ENCODE results near the gene DEUP1.
A peak's percentile ranks its signal among the peaks of the same experiment; 100 is the strongest.
"Not testable (repeated sequence)": the region's sequence is repeated elsewhere in the genome, so short reads cannot be mapped to it uniquely, and the experiment has no call there.

DEUP1 gene

DNA sequence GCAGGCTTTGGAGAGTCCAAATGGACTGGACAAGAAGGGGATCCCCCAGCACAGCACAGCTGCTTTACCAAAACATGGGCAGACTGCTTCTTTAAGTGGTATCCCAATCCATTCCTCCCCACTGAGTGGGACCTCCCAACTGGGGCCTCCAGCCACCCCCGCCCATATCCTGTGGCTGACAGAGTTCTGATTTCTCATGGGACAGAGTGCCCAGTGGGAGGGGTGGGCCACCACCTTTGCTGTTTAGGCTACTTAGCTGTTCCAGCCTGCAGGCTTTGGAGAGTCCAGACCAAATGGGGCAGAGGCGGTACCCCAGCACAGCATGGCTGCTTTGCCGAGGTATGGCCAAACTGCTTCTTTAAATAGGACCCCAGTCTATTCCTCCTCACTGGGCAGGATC is 26.9 kb upstream of the DEUP1 start:
- Histone ChIP-seq H3K4me1 (ENCODE audit: control insufficient read depth in 2 of 2, insufficient read depth in 2 of 2, low read length in 2 of 2) (no peaks in the 10 kb centered on the region), H3K27ac (ENCODE audit: low read depth in 2 of 2, low read length in 2 of 2) (no peak overlapping the region), H3K4me3 (ENCODE audit: low read length in 2 of 2) (no peak overlapping the region), H3K27me3 (ENCODE audit: control insufficient read depth in 2 of 2, insufficient read depth in 2 of 2, low read length in 2 of 2) (no peaks in the 10 kb centered on the region), H3K36me3 (ENCODE audit: control insufficient read depth in 2 of 2, insufficient read depth in 2 of 2, low read length in 2 of 2) (no peaks in the 10 kb centered on the region), H3K9ac (ENCODE audit: low read depth in 1 of 2, low read length in 2 of 2) (no peak overlapping the region), H3K9me3 (ENCODE audit: control insufficient read depth in 2 of 2, low read length in 2 of 2) (no peaks in the 10 kb centered on the region)

- not testable (repeated sequence) for H3K9ac ChIP-seq (ENCODE audit: low read depth in 1 of 2, low read length in 2 of 2); H3K36me3 ChIP-seq (ENCODE audit: control insufficient read depth in 2 of 2, insufficient read depth in 2 of 2, low read length in 2 of 2); H3K27me3 ChIP-seq (ENCODE audit: control insufficient read depth in 2 of 2, insufficient read depth in 2 of 2, low read length in 2 of 2); H3K27ac ChIP-seq (ENCODE audit: low read depth in 2 of 2, low read length in 2 of 2); H3K4me3 ChIP-seq (ENCODE audit: low read length in 2 of 2); H3K9me3 ChIP-seq (ENCODE audit: control insufficient read depth in 2 of 2, low read length in 2 of 2); H3K4me1 ChIP-seq (ENCODE audit: control insufficient read depth in 2 of 2, insufficient read depth in 2 of 2, low read length in 2 of 2)
These were observed 16.1 kb upstream of the DEUP1 start for GRCh38 chr11:93314399-93314798.

DNA sequence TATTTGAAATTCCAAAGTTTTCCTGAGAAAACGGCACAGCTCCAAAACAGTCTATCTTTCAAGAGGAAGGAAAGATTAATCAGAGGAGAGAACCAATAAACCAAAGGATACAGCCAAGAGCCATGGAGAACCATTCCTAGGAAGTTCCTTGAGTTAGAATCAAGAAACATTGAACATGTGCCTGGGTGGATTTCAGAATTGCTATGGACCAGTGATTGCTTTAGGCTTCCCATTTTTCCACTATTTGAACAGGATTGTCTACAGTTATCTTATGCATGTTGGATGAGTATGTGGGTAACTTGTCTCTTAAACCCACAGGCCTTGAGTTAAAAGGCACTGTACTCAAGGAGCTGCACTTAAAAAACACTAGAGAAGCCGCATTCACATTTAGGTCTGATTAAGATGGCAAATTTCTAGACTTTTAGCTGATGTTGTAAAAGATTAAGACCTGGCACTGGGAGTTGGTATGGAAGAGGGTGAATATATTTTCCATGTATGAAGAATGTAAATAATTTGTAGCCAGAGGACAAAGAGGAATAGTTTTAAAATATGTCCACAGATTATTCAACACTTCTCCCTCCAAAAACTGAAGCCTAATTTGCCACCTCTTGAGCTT is 11.2 kb upstream of the DEUP1 start:
- Histone ChIP-seq H3K27me3 (ENCODE audit: control insufficient read depth in 2 of 2, insufficient read depth in 2 of 2, low read length in 2 of 2) (no peaks in the 10 kb centered on the region), H3K27ac (ENCODE audit: low read depth in 2 of 2, low read length in 2 of 2) (no peak overlapping the region), H3K4me1 (ENCODE audit: control insufficient read depth in 2 of 2, insufficient read depth in 2 of 2, low read length in 2 of 2) (no peaks in the 10 kb centered on the region), H3K9ac (ENCODE audit: low read depth in 1 of 2, low read length in 2 of 2) (no peak overlapping the region), H3K36me3 (ENCODE audit: control insufficient read depth in 2 of 2, insufficient read depth in 2 of 2, low read length in 2 of 2) (no peaks in the 10 kb centered on the region), H3K4me3 (ENCODE audit: low read length in 2 of 2) (no peak overlapping the region), H3K9me3 (ENCODE audit: control insufficient read depth in 2 of 2, low read length in 2 of 2) (peaks cover 0 to 4% of the 10 kb centered on the region in 2 donors)

GRCh38 chr11:93320230-93320629 is 10.3 kb upstream of the DEUP1 start:
- H3K9ac ChIP-seq (ENCODE audit: low read depth in 1 of 2, low read length in 2 of 2), result no peak overlapping the region
- no peaks in the 10 kb centered on the region for H3K27me3 ChIP-seq (ENCODE audit: control insufficient read depth in 2 of 2, insufficient read depth in 2 of 2, low read length in 2 of 2)
- no peaks in the 10 kb centered on the region for H3K36me3 ChIP-seq (ENCODE audit: control insufficient read depth in 2 of 2, insufficient read depth in 2 of 2, low read length in 2 of 2)
- H3K27ac ChIP-seq (ENCODE audit: low read depth in 2 of 2, low read length in 2 of 2), result no peak overlapping the region
- H3K4me1 ChIP-seq (ENCODE audit: control insufficient read depth in 2 of 2, insufficient read depth in 2 of 2, low read length in 2 of 2), result no peaks in the 10 kb centered on the region
- no peak overlapping the region for H3K4me3 ChIP-seq (ENCODE audit: low read length in 2 of 2)
- peaks cover 0 to 4% of the 10 kb centered on the region in 2 donors for H3K9me3 ChIP-seq (ENCODE audit: control insufficient read depth in 2 of 2, low read length in 2 of 2)

GRCh38 chr11:93322207-93322606 is 8.3 kb upstream of the DEUP1 start:
- no peak overlapping the region for H3K4me3 ChIP-seq (ENCODE audit: low read length in 2 of 2)
- no peaks in the 10 kb centered on the region for H3K36me3 ChIP-seq (ENCODE audit: control insufficient read depth in 2 of 2, insufficient read depth in 2 of 2, low read length in 2 of 2)
- peaks cover 0 to 4% of the 10 kb centered on the region in 2 donors for H3K9me3 ChIP-seq (ENCODE audit: control insufficient read depth in 2 of 2, low read length in 2 of 2)
- H3K27ac ChIP-seq (ENCODE audit: low read depth in 2 of 2, low read length in 2 of 2), result no peak overlapping the region
- no peaks in the 10 kb centered on the region for H3K27me3 ChIP-seq (ENCODE audit: control insufficient read depth in 2 of 2, insufficient read depth in 2 of 2, low read length in 2 of 2)
- H3K4me1 ChIP-seq (ENCODE audit: control insufficient read depth in 2 of 2, insufficient read depth in 2 of 2, low read length in 2 of 2), result no peaks in the 10 kb centered on the region
- H3K9ac ChIP-seq (ENCODE audit: low read depth in 1 of 2, low read length in 2 of 2), result no peak overlapping the region

DNA sequence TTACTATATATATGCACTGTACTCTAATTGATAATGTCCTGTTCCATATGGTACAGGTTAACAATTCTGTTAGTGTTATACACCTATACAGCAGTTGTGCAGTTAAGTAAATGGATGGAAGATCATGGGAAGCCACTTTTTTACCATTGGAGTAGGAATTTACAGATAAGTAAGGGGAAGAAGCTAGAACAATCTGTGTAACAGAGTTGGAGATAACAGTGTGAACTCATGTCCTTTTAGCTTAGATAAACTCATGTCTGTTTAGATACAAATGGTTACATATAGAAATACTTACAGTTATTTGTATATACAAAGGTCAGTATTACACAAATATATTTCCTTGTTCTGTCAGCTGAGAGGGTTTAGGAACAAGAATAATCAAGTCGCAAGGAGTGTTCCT is 6.8 kb upstream of the DEUP1 start:
- H3K9ac ChIP-seq (ENCODE audit: low read depth in 1 of 2, low read length in 2 of 2), result no peak overlapping the region
- no peaks in the 10 kb centered on the region for H3K4me1 ChIP-seq (ENCODE audit: control insufficient read depth in 2 of 2, insufficient read depth in 2 of 2, low read length in 2 of 2)
- H3K36me3 ChIP-seq (ENCODE audit: control insufficient read depth in 2 of 2, insufficient read depth in 2 of 2, low read length in 2 of 2), result no peaks in the 10 kb centered on the region
- H3K27ac ChIP-seq (ENCODE audit: low read depth in 2 of 2, low read length in 2 of 2), result no peak overlapping the region
- no peak overlapping the region for H3K4me3 ChIP-seq (ENCODE audit: low read length in 2 of 2)
- no peaks in the 10 kb centered on the region for H3K27me3 ChIP-seq (ENCODE audit: control insufficient read depth in 2 of 2, insufficient read depth in 2 of 2, low read length in 2 of 2)
- peaks cover 0 to 4% of the 10 kb centered on the region in 2 donors for H3K9me3 ChIP-seq (ENCODE audit: control insufficient read depth in 2 of 2, low read length in 2 of 2)

GRCh38 chr11:93324500-93324899 is 6.0 kb upstream of the DEUP1 start:
- Histone ChIP-seq H3K9ac (ENCODE audit: low read depth in 1 of 2, low read length in 2 of 2) (no peak overlapping the region), H3K4me3 (ENCODE audit: low read length in 2 of 2) (no peak overlapping the region), H3K27ac (ENCODE audit: low read depth in 2 of 2, low read length in 2 of 2) (no peak overlapping the region), H3K9me3 (ENCODE audit: control insufficient read depth in 2 of 2, low read length in 2 of 2) (no peaks in the 10 kb centered on the region), H3K36me3 (ENCODE audit: control insufficient read depth in 2 of 2, insufficient read depth in 2 of 2, low read length in 2 of 2) (no peaks in the 10 kb centered on the region), H3K27me3 (ENCODE audit: control insufficient read depth in 2 of 2, insufficient read depth in 2 of 2, low read length in 2 of 2) (no peaks in the 10 kb centered on the region), H3K4me1 (ENCODE audit: control insufficient read depth in 2 of 2, insufficient read depth in 2 of 2, low read length in 2 of 2) (no peaks in the 10 kb centered on the region)

DNA sequence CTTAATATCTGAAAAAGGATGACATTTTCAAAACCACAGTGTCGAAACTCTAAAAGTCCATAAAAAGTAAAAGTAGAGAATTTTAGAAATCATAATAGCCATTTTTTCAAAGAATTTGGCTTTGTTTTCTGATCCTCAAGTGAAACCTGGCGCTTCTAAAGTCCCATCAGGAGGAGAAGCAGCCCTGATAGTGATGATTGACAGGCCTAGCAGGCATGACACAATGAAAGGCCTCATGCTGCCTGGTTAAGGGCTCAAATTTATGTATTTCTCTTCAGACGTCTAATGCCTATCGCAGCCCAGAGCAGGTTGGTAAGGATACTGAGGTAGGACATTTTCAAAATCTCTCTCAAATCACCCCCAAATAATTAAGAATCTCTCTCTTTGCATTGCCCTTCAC is 3.9 kb upstream of the DEUP1 start:
- Histone ChIP-seq H3K9ac (ENCODE audit: low read depth in 1 of 2, low read length in 2 of 2) (no peak overlapping the region), H3K36me3 (ENCODE audit: control insufficient read depth in 2 of 2, insufficient read depth in 2 of 2, low read length in 2 of 2) (no peaks in the 10 kb centered on the region), H3K9me3 (ENCODE audit: control insufficient read depth in 2 of 2, low read length in 2 of 2) (no peaks in the 10 kb centered on the region), H3K27ac (ENCODE audit: low read depth in 2 of 2, low read length in 2 of 2) (no peak overlapping the region), H3K4me3 (ENCODE audit: low read length in 2 of 2) (no peak overlapping the region), H3K27me3 (ENCODE audit: control insufficient read depth in 2 of 2, insufficient read depth in 2 of 2, low read length in 2 of 2) (peaks cover 3 to 5% of the 10 kb centered on the region in 2 donors), H3K4me1 (ENCODE audit: control insufficient read depth in 2 of 2, insufficient read depth in 2 of 2, low read length in 2 of 2) (peaks cover 0 to 4% of the 10 kb centered on the region in 2 donors)

GRCh38 chr11:93329936-93330445 is 551 bp upstream of the DEUP1 start:
- H3K4me3 ChIP-seq (ENCODE audit: low read length in 2 of 2), result peak overlapping the region; percentile 54 to 61
- no peak overlapping the region for H3K9ac ChIP-seq (ENCODE audit: low read depth in 1 of 2, low read length in 2 of 2)

GRCh38 chr11:93340223-93340622 is 9.7 kb downstream of the DEUP1 start:
- Histone ChIP-seq H3K4me3 (ENCODE audit: low read length in 2 of 2) (no peak overlapping the region), H3K4me1 (ENCODE audit: control insufficient read depth in 2 of 2, insufficient read depth in 2 of 2, low read length in 2 of 2) (no peaks in the 10 kb centered on the region), H3K36me3 (ENCODE audit: control insufficient read depth in 2 of 2, insufficient read depth in 2 of 2, low read length in 2 of 2) (no peaks in the 10 kb centered on the region), H3K27ac (ENCODE audit: low read depth in 2 of 2, low read length in 2 of 2) (no peak overlapping the region), H3K9ac (ENCODE audit: low read depth in 1 of 2, low read length in 2 of 2) (no peak overlapping the region), H3K9me3 (ENCODE audit: control insufficient read depth in 2 of 2, low read length in 2 of 2) (no peaks in the 10 kb centered on the region), H3K27me3 (ENCODE audit: control insufficient read depth in 2 of 2, insufficient read depth in 2 of 2, low read length in 2 of 2) (no peaks in the 10 kb centered on the region)

More at GRCh38 chr11:93329936-93330445, 551 bp upstream of the DEUP1 start:
- Histone ChIP-seq H3K36me3 (ENCODE audit: control insufficient read depth in 2 of 2, insufficient read depth in 2 of 2, low read length in 2 of 2) (no peaks in the 10 kb centered on the region), H3K9me3 (ENCODE audit: control insufficient read depth in 2 of 2, low read length in 2 of 2) (no peaks in the 10 kb centered on the region), H3K27me3 (ENCODE audit: control insufficient read depth in 2 of 2, insufficient read depth in 2 of 2, low read length in 2 of 2) (peaks cover 3 to 5% of the 10 kb centered on the region in 2 donors), H3K4me1 (ENCODE audit: control insufficient read depth in 2 of 2, insufficient read depth in 2 of 2, low read length in 2 of 2) (peaks cover 0 to 4% of the 10 kb centered on the region in 2 donors), H3K27ac (ENCODE audit: low read depth in 2 of 2, low read length in 2 of 2) (no peak overlapping the region)
